Measurements from ENCODE around the gene TWF1. TPM values are rescaled to one million over a fixed set of nuclear protein-coding genes. Genes with fewer than 3 reads are reported as not detected.

TWF1 gene
- total RNA-seq, 2 experiments from 2014 or later: 72.3 to 77.5 TPM

DNA sequence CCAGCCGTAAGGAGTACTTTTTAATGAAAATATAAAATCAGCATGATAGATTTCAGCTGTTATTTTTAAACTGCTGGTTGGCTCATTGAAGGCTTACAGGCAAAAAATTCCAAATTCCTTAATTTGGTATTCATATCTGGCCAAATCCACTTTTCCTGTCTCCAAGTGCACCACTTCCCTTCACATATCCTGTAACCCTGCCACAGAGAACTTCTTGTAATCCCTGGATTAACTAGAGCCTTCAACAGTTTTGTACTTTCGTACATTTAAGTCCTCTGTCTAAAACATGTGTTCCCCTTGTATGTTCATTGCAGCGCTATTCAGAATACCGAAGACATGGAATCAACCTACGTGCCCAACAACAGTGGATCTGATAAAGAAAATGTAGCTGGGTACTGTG, 57.1 kb downstream of the TWF1 start:
- Histone ChIP-seq H3K4me1 (ENCODE audit: insufficient read depth, low read length) (no peaks in the 10 kb centered on the region), H3K27me3 (ENCODE audit: control insufficient read depth in 1 of 2, insufficient read depth in 2 of 2, low read length in 2 of 2) (no peaks in the 10 kb centered on the region), H3K36me3 (ENCODE audit: insufficient read depth, low read length) (peaks cover 14% of the 10 kb centered on the region), H3K9me3 (ENCODE audit: control insufficient read depth in 1 of 2, insufficient read depth in 1 of 2, low read length in 2 of 2) (no peaks in the 10 kb centered on the region), H3K27ac (ENCODE audit: low read depth in 1 of 2, low read length in 2 of 2) (no peak overlapping the region), H3K4me3 (ENCODE audit: low read length) (no peak overlapping the region)
- ATAC-seq (ENCODE audit: poor library complexity) (no peak), DNase-seq (no peak)
- Mint-ChIP-seq H3K9me3 (peaks cover 7% of the 10 kb centered on the region), H3K36me3 (ENCODE audit: low read depth) (peaks cover 73% of the 10 kb centered on the region), H3K27me3 (no peaks in the 10 kb centered on the region), H3K4me3 (no peak overlapping the region), H3K27ac (no peak overlapping the region), H3K4me1 (ENCODE audit: low read depth) (peaks cover 26% of the 10 kb centered on the region)
- intact Hi-C loops (cut with DNase I, micrococcal nuclease): no loop called here
- ChIA-PET CTCF (interaction anchor here (0.5 kb wide), 1 partner anchor 119 kb away, joined by 3 read pairs; no protein-coding TSS in a partner anchor), POLR2A (interaction anchor here (1.0 kb wide), 1 partner anchor 1078 kb away, joined by 3 read pairs; no protein-coding TSS in a partner anchor)
- TF ChIP-seq CTCF (IDR thresholded peaks at IDR 0.05): no peak

GRCh38 chr12:43744826-43745225, 61.3 kb downstream of the TWF1 start:
- H3K27me3 ChIP-seq (ENCODE audit: control insufficient read depth in 1 of 2, insufficient read depth in 2 of 2, low read length in 2 of 2): no peaks in the 10 kb centered on the region
- CTCF ChIA-PET: no interaction called here
- H3K4me3 Mint-ChIP-seq: no peak overlapping the region
- H3K4me1 ChIP-seq (ENCODE audit: insufficient read depth, low read length): no peaks in the 10 kb centered on the region
- H3K9me3 ChIP-seq (ENCODE audit: control insufficient read depth in 1 of 2, insufficient read depth in 1 of 2, low read length in 2 of 2): no peaks in the 10 kb centered on the region
- H3K9me3 Mint-ChIP-seq: no peaks in the 10 kb centered on the region
- ATAC-seq (ENCODE audit: poor library complexity) (no peak), DNase-seq (no peak)
- H3K27me3 Mint-ChIP-seq: no peaks in the 10 kb centered on the region
- intact Hi-C loops (cut with DNase I, micrococcal nuclease): no loop called here
- peaks cover 31% of the 10 kb centered on the region for H3K36me3 ChIP-seq (ENCODE audit: insufficient read depth, low read length)
- POLR2A ChIA-PET: no interaction called here
- no peak overlapping the region for H3K27ac ChIP-seq (ENCODE audit: low read depth in 1 of 2, low read length in 2 of 2)
- peaks cover 63% of the 10 kb centered on the region for H3K36me3 Mint-ChIP-seq (ENCODE audit: low read depth)
- H3K4me1 Mint-ChIP-seq (ENCODE audit: low read depth): no peaks in the 10 kb centered on the region
- no peak overlapping the region for H3K4me3 ChIP-seq (ENCODE audit: low read length)
- no peak for TF ChIP-seq CTCF (IDR thresholded peaks at IDR 0.05)
- H3K27ac Mint-ChIP-seq: no peak overlapping the region

Other genes with a start within 250 kb of the TWF1 start
- 10 to 100 TPM; 10.9 to 15.3 TPM for gene PUS7L, start 47.5 kb downstream of the TWF1 start, total RNA-seq
- gene IRAK4, start 47.4 kb downstream of the TWF1 start, total RNA-seq: 10 to 100 TPM; 27.3 to 29.0 TPM
- 1 to 10 TPM; 3.4 to 4.4 TPM for gene TMEM117, start 29.8 kb upstream of the TWF1 start, total RNA-seq